Neuron (in vitro differentiated cells): ENCODE data around the gene THSD4.
"Not testable (repeated sequence)": the region's sequence is repeated elsewhere in the genome, so short reads cannot be mapped to it uniquely, and the experiment has no call there.

ENCODE experiments used
- H2AFZ ChIP-seq: one replicate; pipeline ENCODE4 v1.6.1; 2013; ENCODE audit warnings: low read depth, mild to moderate bottlenecking, inconsistent platforms, low read length, moderate library complexity
- H3K27me3 ChIP-seq: one replicate; pipeline ENCODE4 v1.6.1; 2013; ENCODE audit warnings: low read length; ENCODE audit not compliant: insufficient read depth
- H3K36me3 ChIP-seq: one replicate; pipeline ENCODE4 v1.6.1; 2013; ENCODE audit warnings: low read length; ENCODE audit not compliant: insufficient read depth
- H3K4me1 ChIP-seq: one replicate; pipeline ENCODE4 v1.6.1; 2013; ENCODE audit warnings: low read length; ENCODE audit not compliant: insufficient read depth
- H3K4me3 ChIP-seq: 2 replicates; pipeline ENCODE4 v1.5.1; 2013; ENCODE audit warnings: mild to moderate bottlenecking, low read length, moderate library complexity
- H3K9me3 ChIP-seq: one replicate; pipeline ENCODE4 v1.6.1; 2013; ENCODE audit warnings: low read length

Gene THSD4

DNA sequence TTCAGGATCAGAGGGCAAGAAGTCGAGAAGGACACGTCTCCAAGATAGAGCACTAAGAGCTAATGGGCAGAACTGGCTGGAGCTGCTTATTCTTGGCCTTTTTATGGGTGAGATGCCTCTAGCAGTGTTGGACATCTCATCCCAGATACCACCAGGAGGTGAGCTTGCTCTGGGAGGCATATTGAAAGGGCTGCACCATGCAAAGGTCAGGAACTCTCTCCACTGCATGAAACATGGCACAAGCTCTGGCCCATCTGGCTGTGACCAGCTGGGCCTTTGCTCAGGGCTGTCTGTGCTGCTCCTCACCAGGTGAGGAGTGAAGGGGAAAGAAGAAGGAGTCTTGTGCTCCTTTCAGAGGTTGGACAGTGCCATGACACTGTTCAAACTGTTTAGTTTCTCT is 188.7 kb downstream of the THSD4 start:
- no peaks in the 10 kb centered on the region for H3K9me3 ChIP-seq
- H2AFZ ChIP-seq, result no peak overlapping the region

DNA sequence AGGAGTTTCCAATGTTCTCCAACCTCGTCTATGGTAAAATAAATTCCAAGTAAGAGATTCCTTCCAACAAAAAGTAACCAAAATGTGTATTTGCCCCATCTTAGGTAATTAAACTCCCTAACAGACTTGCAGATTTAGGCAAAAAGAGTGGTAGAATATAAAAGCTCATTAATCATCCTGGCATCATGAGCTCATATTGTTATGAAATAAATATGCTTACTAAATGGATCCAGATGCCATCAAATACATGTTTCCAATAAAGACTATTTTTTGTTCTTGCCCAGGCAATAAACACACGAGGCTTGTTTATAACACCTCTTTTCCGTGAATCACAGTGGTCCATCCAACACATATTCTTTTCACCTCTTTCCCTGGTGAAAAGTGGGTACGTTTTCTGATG is 189.4 kb downstream of the THSD4 start:
- Histone ChIP-seq H2AFZ (no peak overlapping the region), H3K4me1 (peaks cover 2% of the 10 kb centered on the region), H3K27me3 (no peaks in the 10 kb centered on the region), H3K9me3 (no peaks in the 10 kb centered on the region), H3K36me3 (no peaks in the 10 kb centered on the region), H3K4me3 (no peak overlapping the region)

More for the DNA sequence above, 188.7 kb downstream of the THSD4 start:
- Histone ChIP-seq H3K4me3 (no peak overlapping the region), H3K36me3 (no peaks in the 10 kb centered on the region), H3K27me3 (no peaks in the 10 kb centered on the region), H3K4me1 (peaks cover 2% of the 10 kb centered on the region)

DNA sequence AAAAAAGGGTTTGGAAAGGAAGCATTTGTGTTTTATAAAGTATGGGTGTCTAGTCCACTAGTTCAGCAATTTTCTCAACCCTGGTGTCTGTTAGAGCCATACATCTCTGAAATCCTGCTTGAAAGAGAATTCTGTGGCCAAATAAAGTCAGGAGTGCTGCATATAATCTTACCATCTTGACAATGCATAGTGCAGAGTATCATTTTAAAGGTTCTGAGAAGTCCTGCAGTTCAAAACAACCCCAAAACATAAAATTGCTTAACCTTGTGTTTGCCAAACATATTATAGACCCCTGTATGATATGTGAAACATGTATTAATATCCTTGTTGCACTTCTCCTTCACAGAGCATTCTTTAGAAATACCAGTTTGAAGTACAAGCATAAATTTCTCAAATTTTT is 191.3 kb downstream of the THSD4 start:
- Histone ChIP-seq H3K27me3 (no peaks in the 10 kb centered on the region), H3K4me1 (no peaks in the 10 kb centered on the region), H2AFZ (no peak overlapping the region), H3K36me3 (no peaks in the 10 kb centered on the region), H3K4me3 (no peak overlapping the region), H3K9me3 (no peaks in the 10 kb centered on the region)

DNA sequence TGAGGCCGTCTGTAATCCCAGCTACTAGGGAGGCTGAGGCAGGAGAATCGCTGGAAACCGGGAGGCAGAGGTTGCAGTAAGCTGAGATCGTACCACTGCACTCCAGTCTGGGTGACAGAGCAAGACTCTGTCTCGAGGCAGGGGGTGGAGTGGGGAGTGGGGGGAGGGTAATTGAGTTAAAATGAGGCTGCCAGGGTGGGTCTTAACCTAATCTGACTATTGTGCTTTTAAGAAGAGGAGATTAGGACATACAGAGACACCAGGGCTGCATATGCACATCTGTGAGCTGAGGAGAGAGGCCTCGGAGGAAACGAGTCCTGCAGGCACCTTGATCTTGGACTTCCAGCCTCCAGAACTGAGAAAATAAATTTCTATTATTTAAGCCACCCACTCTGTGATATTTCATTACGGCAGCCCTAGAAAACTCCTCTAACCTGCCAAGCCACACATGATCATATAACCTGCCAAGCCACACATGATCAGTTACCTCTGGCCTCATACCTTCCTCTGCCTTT is 197.0 kb downstream of the THSD4 start:
- no peaks in the 10 kb centered on the region for H3K36me3 ChIP-seq

DNA sequence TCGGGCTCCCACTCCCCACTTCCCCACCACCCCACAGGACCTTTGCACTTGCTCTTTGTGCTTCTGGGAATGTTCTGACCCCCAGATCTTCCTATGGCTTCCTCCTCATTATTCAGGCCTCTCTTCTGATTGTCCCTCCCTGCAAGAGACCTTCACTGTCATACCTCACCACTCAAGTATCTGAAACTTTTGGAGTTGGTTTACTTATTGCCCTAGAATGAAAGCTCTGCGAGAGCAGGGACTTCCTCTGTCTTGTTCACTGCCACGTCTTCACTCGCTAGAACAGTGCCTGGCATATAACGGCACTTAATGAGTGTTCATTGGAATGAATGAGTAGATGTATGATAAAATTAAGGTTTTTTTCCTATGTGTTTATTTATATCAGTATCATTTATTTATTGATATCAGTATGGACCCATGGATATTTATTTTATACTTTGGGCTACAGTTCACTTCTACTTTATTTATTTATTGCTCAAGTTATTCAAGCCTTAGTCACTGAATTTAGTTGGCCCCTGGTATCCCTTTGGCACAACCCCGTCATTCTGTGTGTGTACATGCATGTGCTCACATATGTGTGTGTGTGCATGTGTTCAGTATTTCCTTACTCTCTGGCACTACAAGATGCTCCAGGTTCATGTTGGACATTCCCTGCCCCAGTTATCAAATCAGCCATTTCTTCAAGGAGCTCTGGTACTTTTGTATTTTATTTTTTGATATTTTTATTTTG is 197.6 kb downstream of the THSD4 start:
- H3K4me1 ChIP-seq, result peaks cover 2% of the 10 kb centered on the region

More for the DNA sequence above, 197.0 kb downstream of the THSD4 start:
- peaks cover 2% of the 10 kb centered on the region for H3K4me1 ChIP-seq
- H3K27me3 ChIP-seq, result no peaks in the 10 kb centered on the region
- H3K9me3 ChIP-seq, result no peaks in the 10 kb centered on the region
- no peak overlapping the region for H3K4me3 ChIP-seq
- no peak overlapping the region for H2AFZ ChIP-seq

DNA sequence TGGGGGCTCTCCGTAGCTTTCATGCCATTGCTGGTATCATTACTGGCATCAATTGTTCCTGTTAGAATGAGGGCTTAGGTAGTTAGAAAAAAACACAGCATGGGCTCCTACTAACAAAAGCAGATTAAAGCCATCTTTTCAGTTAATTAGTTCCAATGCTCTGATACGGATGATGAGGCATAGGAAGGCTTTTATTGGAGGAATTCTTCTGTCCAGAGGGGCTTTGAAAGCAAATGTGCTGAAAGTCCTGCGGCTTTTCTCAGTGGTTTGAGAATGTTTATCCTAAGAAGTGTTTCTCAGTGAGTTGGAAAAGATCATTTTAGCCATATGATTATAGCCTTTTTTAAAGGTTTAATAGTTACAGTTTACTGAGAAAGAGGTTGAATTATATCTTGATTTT is 198.5 kb downstream of the THSD4 start:
- Histone ChIP-seq H3K4me1 (peaks cover 2% of the 10 kb centered on the region), H3K9me3 (no peaks in the 10 kb centered on the region), H2AFZ (no peak overlapping the region), H3K4me3 (no peak overlapping the region), H3K36me3 (no peaks in the 10 kb centered on the region), H3K27me3 (no peaks in the 10 kb centered on the region)

More for the DNA sequence above, 197.6 kb downstream of the THSD4 start:
- no peaks in the 10 kb centered on the region for H3K9me3 ChIP-seq
- no peak overlapping the region for H2AFZ ChIP-seq
- H3K4me3 ChIP-seq, result no peak overlapping the region
- no peaks in the 10 kb centered on the region for H3K36me3 ChIP-seq
- H3K27me3 ChIP-seq, result no peaks in the 10 kb centered on the region

DNA sequence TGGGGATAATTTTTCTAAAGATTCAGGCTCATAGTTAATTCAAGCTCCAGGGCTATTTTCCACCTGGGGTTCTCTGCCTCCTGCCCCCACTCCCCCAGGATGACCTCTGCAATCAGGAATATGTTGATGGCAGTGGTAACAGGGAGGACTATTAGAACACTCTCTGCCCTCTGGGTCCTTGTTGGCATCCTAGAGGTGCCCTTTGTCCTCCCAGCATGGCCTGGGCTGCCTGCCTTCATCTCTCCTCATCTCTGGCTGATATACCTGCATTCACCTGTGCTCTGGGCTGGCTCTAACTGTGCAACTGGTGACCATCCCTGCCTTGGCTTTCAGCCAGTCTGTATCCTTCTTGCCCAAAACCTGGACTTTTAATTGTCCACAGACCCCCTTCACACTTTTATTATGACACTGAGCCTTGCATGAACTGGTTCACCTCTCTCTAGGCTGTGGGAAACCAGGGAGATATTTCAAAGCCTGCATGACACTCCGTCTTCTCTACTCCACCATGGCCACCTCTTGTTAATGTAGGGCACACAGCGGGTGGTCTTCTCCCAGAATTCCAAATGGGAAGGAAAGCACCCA is 199.8 kb downstream of the THSD4 start:
- Histone ChIP-seq H3K4me3 (no peak overlapping the region), H3K9me3 (no peaks in the 10 kb centered on the region), H3K4me1 (peaks cover 2% of the 10 kb centered on the region), H3K27me3 (no peaks in the 10 kb centered on the region), H2AFZ (no peak overlapping the region), H3K36me3 (no peaks in the 10 kb centered on the region)

DNA sequence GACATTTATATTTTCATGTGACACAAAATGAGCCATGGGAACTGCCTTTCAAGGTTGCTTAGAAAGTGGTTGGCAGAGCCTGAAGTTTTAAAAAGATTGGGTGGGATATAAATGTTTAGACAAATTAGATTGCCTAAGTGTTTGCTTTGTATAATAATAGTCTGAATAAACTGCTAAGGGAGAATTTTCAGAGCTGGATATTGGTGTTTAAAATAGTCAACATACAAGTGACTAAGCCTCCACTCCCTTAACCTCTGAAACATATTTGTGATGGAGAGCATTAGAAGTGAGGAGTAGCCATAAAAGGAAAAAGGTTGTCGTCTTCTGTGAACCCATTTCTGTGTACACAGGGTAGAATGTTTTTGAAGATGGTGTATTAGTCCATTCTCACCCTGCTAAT is 201.6 kb downstream of the THSD4 start:
- H3K36me3 ChIP-seq, result no peaks in the 10 kb centered on the region
- H2AFZ ChIP-seq, result no peak overlapping the region
- no peaks in the 10 kb centered on the region for H3K9me3 ChIP-seq
- H3K27me3 ChIP-seq, result no peaks in the 10 kb centered on the region
- H3K4me1 ChIP-seq, result peaks cover 2% of the 10 kb centered on the region
- no peak overlapping the region for H3K4me3 ChIP-seq

DNA sequence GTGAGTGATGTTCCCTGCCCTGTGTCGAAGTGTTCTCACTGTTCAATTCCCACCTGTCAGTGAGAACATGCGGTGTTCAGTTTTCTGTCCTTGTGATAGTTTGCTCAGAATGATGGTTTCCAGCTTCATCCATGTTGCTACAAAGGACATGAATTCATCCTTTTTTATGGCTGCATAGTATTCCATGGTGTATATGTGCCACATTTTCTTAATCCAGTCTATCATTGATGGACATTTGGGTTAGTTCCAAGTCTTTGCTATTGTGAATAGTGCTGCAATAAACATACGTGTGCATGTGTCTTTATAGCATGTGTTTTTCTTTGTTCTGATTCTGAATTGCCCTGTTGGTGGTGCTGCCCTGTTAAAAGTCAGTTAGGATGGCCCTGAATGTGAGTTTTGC is 204.2 kb downstream of the THSD4 start:
- not testable (repeated sequence) for H2AFZ ChIP-seq, H3K36me3 ChIP-seq, H3K9me3 ChIP-seq, H3K27me3 ChIP-seq, H3K4me3 ChIP-seq, H3K4me1 ChIP-seq

DNA sequence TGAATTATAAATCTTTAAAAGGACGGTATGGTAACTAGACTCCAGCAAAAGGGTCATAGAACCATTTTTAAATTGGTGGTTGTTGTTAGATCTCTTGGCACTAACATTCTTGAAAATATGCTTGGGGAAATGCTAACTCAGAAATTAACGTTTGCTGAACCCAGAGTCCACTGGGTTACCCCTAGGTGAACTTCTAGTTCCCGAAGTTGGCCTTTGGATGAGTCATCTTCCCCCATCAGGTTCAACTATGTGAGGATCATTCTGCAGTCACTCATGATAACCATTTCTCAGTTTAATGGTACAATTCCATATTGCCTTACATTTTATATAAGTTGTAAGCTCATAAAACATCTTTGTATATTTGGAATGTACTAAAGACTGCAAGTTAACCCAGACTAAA is 204.7 kb downstream of the THSD4 start:
- H3K4me1 ChIP-seq, result no peaks in the 10 kb centered on the region
- H3K27me3 ChIP-seq, result no peaks in the 10 kb centered on the region
- H2AFZ ChIP-seq, result no peak overlapping the region
- H3K4me3 ChIP-seq, result no peak overlapping the region
- H3K36me3 ChIP-seq, result no peaks in the 10 kb centered on the region
- H3K9me3 ChIP-seq, result no peaks in the 10 kb centered on the region

DNA sequence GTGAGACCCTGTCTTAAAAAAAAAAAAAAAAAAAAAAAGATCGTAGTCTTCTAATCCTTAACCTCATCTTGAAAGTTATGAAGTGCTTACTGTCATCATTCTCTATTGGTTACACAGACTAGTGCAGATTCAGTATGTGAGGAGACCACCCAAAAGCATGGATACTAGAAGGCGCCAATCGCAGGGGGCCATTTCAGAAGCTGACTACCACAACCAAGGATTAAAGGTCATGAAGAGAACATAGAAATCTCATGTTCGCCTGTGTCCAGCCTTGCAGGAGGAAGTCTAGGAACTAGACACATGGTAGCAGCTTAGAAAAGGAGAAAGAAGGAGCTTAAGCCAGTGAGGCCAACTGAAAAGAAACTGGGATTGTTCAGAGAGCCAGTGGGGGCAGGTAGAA is 207.8 kb downstream of the THSD4 start:
- H3K4me1 ChIP-seq, result no peaks in the 10 kb centered on the region
- no peak overlapping the region for H3K4me3 ChIP-seq
- H3K27me3 ChIP-seq, result no peaks in the 10 kb centered on the region

DNA sequence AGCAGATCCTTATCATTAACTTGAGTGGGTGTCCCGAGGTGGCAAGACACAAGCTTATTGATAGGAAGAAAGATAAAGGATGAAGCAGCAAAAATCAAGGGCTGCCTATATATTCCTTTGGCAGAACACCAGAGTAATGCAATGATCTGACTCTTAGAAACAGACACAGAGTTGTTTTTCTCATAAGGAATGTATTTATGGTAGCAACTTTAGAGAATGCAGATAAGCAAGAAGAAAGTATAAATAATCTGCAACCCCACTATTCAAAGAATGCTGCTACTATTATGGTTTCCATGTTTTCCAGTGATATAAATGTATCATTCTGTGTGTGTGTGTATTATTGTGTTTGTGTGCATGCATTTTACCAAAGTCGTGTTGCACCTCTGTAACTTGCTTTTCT is 208.3 kb downstream of the THSD4 start:
- no peaks in the 10 kb centered on the region for H3K4me1 ChIP-seq
- H2AFZ ChIP-seq, result no peak overlapping the region
- no peaks in the 10 kb centered on the region for H3K36me3 ChIP-seq
- no peaks in the 10 kb centered on the region for H3K9me3 ChIP-seq
- H3K27me3 ChIP-seq, result no peaks in the 10 kb centered on the region
- H3K4me3 ChIP-seq, result no peak overlapping the region

More for the DNA sequence above, 207.8 kb downstream of the THSD4 start:
- Histone ChIP-seq H2AFZ (no peak overlapping the region), H3K36me3 (no peaks in the 10 kb centered on the region), H3K9me3 (no peaks in the 10 kb centered on the region)

DNA sequence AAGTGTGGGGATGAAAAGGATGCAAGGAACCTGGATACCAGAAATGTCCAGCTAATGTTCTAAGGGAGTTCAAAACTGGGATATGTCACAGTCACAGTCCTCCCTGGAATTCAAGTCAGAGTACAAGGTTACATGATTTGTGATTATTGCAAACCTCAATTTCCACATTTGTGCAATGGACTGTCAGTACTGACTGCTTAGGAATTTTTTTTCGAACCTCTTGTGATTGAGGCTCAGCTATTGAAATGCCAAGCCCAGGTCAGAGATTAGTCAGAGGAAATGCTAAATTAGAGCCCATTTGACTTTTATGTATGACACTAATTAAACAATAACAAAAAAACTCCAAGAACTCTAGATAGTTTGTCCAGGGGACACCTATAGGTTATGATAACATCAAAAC is 210.2 kb downstream of the THSD4 start:
- Histone ChIP-seq H3K4me3 (no peak overlapping the region), H3K4me1 (no peaks in the 10 kb centered on the region), H3K36me3 (no peaks in the 10 kb centered on the region), H3K27me3 (no peaks in the 10 kb centered on the region), H3K9me3 (no peaks in the 10 kb centered on the region), H2AFZ (no peak overlapping the region)
